Measurements from ENCODE around the gene KIAA1328. TPM values are rescaled to one million over a fixed set of nuclear protein-coding genes. Genes with fewer than 3 reads are reported as not detected.
A peak's percentile ranks its signal among the peaks of the same experiment; 100 is the strongest.

The KIAA1328 gene
- total and polyA plus RNA-seq, 3 experiments from 2014 or later = 6.6 to 8.3 (median 6.8) TPM

DNA sequence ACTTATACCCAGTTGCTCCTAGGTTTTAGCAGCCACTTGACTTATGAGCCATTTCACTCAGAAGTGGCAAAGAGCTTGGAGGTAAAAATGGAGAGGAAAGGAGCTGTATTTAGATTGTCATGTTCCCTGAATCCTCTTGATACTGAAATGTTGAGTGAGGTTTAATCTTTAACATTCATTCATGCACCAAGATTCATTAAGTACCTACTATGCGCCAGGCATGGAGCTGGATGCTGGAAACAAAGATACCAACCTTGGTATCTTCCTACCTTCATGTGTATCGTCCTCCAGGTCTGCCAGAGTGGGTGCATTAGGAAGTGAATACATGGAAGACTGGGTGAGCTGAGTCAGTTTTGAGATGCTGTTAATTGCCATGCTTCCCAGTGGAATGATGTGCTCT, 23.8 kb upstream of the KIAA1328 start:
- CTCF ChIA-PET = no interaction called here
- H3K4me3 ChIP-seq (ENCODE audit: low read length) = no peak overlapping the region
- DNase-seq = no peak
- Mint-ChIP-seq H3K4me3 (no peak overlapping the region), H3K27me3 (no peaks in the 10 kb centered on the region), H3K36me3 (peaks cover 18 to 76% (median 29%) of the 10 kb centered on the region in 3 donors), H3K4me1 (peaks cover 7 to 13% (median 7%) of the 10 kb centered on the region in 3 donors), H3K27ac (no peak overlapping the region), H3K9me3 (peaks cover 0 to 2% (median 0%) of the 10 kb centered on the region in 5 donors)
- POLR2A ChIA-PET = no interaction called here
- H3K27ac ChIP-seq (ENCODE audit: low read depth, low read length) = no peak overlapping the region
- no peaks in the 10 kb centered on the region for H3K9me3 ChIP-seq (ENCODE audit: low read length)
- H3K4me1 ChIP-seq (ENCODE audit: insufficient read depth, low read length) = peaks cover 5% of the 10 kb centered on the region
- no peaks in the 10 kb centered on the region for H3K27me3 ChIP-seq (ENCODE audit: insufficient read depth, low read length, poor library complexity, severe bottlenecking)
- H3K36me3 ChIP-seq (ENCODE audit: insufficient read depth, low read length) = peaks cover 34% of the 10 kb centered on the region

DNA sequence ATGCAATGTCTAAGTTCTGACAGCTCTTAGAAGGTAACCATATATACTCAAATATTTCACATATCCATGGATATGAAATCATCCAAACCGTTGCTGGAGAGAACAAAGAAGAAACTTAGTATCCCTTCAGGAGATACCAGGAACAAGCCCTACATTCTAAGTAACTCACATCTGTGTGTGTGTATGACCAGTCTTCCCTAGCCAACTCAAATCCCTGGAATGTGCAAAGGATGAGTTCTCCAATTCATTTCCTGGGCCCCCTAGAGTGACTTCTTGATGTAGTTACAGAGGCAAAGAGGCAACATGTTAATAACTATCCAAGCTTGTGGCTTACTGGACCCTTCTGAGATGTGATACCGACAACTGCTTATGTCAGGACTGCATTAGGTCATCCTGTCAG, 20.2 kb upstream of the KIAA1328 start:
- H3K27ac ChIP-seq (ENCODE audit: low read depth, low read length) = no peak overlapping the region
- no peaks in the 10 kb centered on the region for H3K27me3 ChIP-seq (ENCODE audit: insufficient read depth, low read length, poor library complexity, severe bottlenecking)
- no peak for DNase-seq
- H3K4me3 ChIP-seq (ENCODE audit: low read length) = no peak overlapping the region
- Mint-ChIP-seq H3K36me3 (peaks cover 11 to 72% (median 15%) of the 10 kb centered on the region in 3 donors), H3K27me3 (no peaks in the 10 kb centered on the region), H3K4me1 (peaks cover 13 to 19% (median 16%) of the 10 kb centered on the region in 3 donors), H3K4me3 (no peak overlapping the region), H3K9me3 (no peaks in the 10 kb centered on the region), H3K27ac (no peak overlapping the region)
- ChIA-PET CTCF (interaction anchor here (0.9 to 1.5 kb wide), 3 partner anchors 10 to 26 kb away, joined by 4 to 5 read pairs (median 4); no protein-coding TSS in a partner anchor), POLR2A (no interaction called here)
- peaks cover 36% of the 10 kb centered on the region for H3K36me3 ChIP-seq (ENCODE audit: insufficient read depth, low read length)
- peaks cover 5% of the 10 kb centered on the region for H3K4me1 ChIP-seq (ENCODE audit: insufficient read depth, low read length)
- no peaks in the 10 kb centered on the region for H3K9me3 ChIP-seq (ENCODE audit: low read length)

DNA sequence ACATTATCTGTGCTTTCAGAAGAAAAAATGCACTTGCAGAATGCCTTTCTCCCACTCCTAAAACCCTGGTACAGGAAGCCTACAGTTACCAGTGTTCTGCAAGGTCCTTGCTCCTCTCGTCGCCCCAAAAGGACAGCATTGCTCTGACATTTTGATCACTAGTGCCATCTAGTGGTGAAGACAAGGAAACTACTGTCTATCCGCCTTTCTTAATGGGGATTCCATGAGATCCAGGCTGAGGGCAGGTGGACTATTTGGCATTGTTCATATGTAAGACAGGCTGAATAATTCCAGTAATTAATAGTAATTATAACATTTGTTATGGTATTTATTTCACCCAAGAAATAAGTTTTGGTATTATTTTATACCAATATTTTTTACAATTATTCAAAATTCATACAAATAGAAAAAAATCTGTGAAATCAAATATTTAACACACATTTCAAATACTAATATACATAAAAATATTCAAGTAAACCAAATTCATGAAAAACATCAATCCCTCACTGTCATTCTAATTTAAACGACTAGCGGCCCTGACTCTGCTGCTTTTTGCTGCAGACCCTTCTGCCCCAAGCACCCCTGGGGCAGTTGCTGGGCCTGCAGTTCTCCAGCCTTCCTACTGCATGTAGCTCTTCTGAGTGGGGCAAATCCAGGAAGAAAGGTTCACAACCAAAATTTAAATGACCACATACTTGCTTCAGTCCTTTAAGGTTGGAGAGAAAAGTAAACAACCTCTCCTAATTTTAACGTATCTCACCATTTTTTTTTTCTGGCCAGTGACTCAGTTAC, 19.1 kb upstream of the KIAA1328 start:
- Histone ChIP-seq H3K4me1 (ENCODE audit: insufficient read depth, low read length) (peaks cover 5% of the 10 kb centered on the region), H3K4me3 (ENCODE audit: low read length) (no peak overlapping the region), H3K27ac (ENCODE audit: low read depth, low read length) (no peak overlapping the region), H3K27me3 (ENCODE audit: insufficient read depth, low read length, poor library complexity, severe bottlenecking) (no peaks in the 10 kb centered on the region), H3K9me3 (ENCODE audit: low read length) (no peaks in the 10 kb centered on the region), H3K36me3 (ENCODE audit: insufficient read depth, low read length) (peaks cover 25% of the 10 kb centered on the region)
- Mint-ChIP-seq H3K27ac (peak overlapping the region in 3 of 8 donors; percentile 29 to 51 (median 47)), H3K9me3 (no peaks in the 10 kb centered on the region), H3K4me1 (peaks cover 18 to 26% (median 22%) of the 10 kb centered on the region in 3 donors), H3K27me3 (no peaks in the 10 kb centered on the region), H3K4me3 (no peak overlapping the region), H3K36me3 (peaks cover 3 to 72% (median 11%) of the 10 kb centered on the region in 3 donors)
- DNase-seq = peak in 4 of 5 donors; percentile 11 to 60 (median 51)
- ChIA-PET CTCF (interaction anchor here (1.2 to 4.1 kb wide), 5 partner anchors 11 to 32 kb away, joined by 3 to 17 read pairs (median 5); partner anchors contain the start of genes KIAA1328 and TPGS2), POLR2A (no interaction called here)

DNA sequence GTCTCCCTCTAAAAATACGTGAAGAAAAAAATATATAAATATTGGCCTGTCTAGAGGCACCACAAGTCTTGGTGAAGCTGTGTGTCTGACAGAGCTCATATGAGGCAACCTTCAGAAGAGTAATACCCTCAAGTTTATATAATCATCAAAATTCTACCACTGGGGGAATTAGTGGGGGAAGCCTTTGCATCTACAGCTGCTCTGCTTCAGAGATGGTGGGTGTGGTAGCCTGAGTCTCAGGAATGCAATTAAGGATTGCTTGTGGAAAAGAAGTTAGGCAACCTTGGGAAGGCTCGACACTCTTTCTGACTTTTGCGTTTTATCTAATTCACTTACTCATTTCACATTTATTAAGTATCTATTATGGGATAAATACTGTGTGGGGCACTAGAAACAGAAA, 17.5 kb upstream of the KIAA1328 start:
- Mint-ChIP-seq H3K4me3 (no peak overlapping the region), H3K4me1 (peaks cover 18 to 30% (median 26%) of the 10 kb centered on the region in 3 donors), H3K27ac (peak overlapping the region in 2 of 8 donors; percentile 21 to 72), H3K27me3 (no peaks in the 10 kb centered on the region), H3K9me3 (no peaks in the 10 kb centered on the region), H3K36me3 (peaks cover 0 to 69% (median 9%) of the 10 kb centered on the region in 3 donors)
- Histone ChIP-seq H3K4me1 (ENCODE audit: insufficient read depth, low read length) (peaks cover 5% of the 10 kb centered on the region), H3K36me3 (ENCODE audit: insufficient read depth, low read length) (peaks cover 19% of the 10 kb centered on the region), H3K27me3 (ENCODE audit: insufficient read depth, low read length, poor library complexity, severe bottlenecking) (no peaks in the 10 kb centered on the region), H3K4me3 (ENCODE audit: low read length) (no peak overlapping the region), H3K27ac (ENCODE audit: low read depth, low read length) (no peak overlapping the region), H3K9me3 (ENCODE audit: low read length) (no peaks in the 10 kb centered on the region)
- ChIA-PET POLR2A (no interaction called here), CTCF (interaction anchor here (1.4 to 4.1 kb wide), 4 partner anchors 10 to 34 kb away, joined by 3 to 17 read pairs (median 4); partner anchors contain the start of genes KIAA1328 and TPGS2)
- DNase-seq = no peak

DNA sequence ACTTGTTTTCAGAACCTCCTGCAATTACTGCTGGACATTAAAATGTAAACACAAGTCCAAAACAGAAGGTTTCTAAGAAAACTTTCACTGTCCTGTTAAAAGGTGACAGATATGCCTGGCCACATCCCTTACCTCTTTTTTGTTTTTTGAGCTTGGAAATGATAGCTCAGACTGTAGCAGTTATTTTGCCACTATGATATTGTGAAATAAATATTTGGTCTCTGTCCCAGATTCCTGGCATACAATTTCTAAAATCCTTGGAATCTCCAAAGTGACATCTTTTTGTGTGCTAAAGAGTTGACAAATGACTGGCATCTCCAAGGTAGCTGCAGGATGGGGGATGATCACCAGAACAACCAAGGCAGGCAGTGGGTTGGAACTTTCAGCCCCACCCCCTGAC, 17.0 kb upstream of the KIAA1328 start:
- DNase-seq = no peak
- Histone ChIP-seq H3K27me3 (ENCODE audit: insufficient read depth, low read length, poor library complexity, severe bottlenecking) (no peaks in the 10 kb centered on the region), H3K27ac (ENCODE audit: low read depth, low read length) (no peak overlapping the region), H3K4me1 (ENCODE audit: insufficient read depth, low read length) (peaks cover 5% of the 10 kb centered on the region), H3K9me3 (ENCODE audit: low read length) (no peaks in the 10 kb centered on the region), H3K36me3 (ENCODE audit: insufficient read depth, low read length) (peaks cover 22% of the 10 kb centered on the region), H3K4me3 (ENCODE audit: low read length) (no peak overlapping the region)
- ChIA-PET POLR2A (no interaction called here), CTCF (interaction anchor here (1.4 to 4.1 kb wide), 3 partner anchors 9 to 17 kb away, joined by 3 to 17 read pairs (median 6); partner anchors contain the start of genes KIAA1328 and TPGS2)
- H3K27ac Mint-ChIP-seq = peak overlapping the region in 3 of 8 donors; percentile 21 to 72 (median 55)
- H3K36me3 Mint-ChIP-seq = peaks cover 0 to 71% (median 7%) of the 10 kb centered on the region in 3 donors
- H3K4me1 Mint-ChIP-seq = peaks cover 18 to 30% (median 29%) of the 10 kb centered on the region in 3 donors
- H3K9me3 Mint-ChIP-seq = no peaks in the 10 kb centered on the region
- no peak overlapping the region for H3K4me3 Mint-ChIP-seq
- no peaks in the 10 kb centered on the region for H3K27me3 Mint-ChIP-seq

DNA sequence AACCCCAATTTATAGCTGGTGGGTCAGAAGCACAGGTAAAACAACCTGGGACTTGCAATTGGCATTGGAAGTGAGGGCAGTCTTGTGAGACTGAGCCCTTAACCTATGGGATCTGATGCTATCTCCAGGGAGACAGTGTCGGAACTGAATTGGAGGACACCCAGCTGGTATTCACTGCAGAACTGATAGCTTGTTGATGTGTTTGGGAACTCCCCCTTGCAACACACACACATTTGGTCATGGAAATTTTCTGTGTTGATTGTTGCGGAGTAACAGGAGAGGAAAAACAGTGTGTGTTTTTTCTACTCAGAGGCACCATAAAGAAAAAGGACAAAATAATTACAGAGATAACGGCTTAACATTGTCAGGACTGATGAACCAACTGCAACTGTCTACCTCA, 16.2 kb upstream of the KIAA1328 start:
- H3K9me3 ChIP-seq (ENCODE audit: low read length) = no peaks in the 10 kb centered on the region
- H3K27me3 ChIP-seq (ENCODE audit: insufficient read depth, low read length, poor library complexity, severe bottlenecking) = no peaks in the 10 kb centered on the region
- H3K36me3 Mint-ChIP-seq = peaks cover 0 to 70% (median 5%) of the 10 kb centered on the region in 3 donors
- H3K4me3 Mint-ChIP-seq = no peak overlapping the region
- no peaks in the 10 kb centered on the region for H3K27me3 Mint-ChIP-seq
- no peaks in the 10 kb centered on the region for H3K9me3 Mint-ChIP-seq
- peaks cover 18 to 30% (median 30%) of the 10 kb centered on the region in 3 donors for H3K4me1 Mint-ChIP-seq
- H3K4me3 ChIP-seq (ENCODE audit: low read length) = no peak overlapping the region
- H3K36me3 ChIP-seq (ENCODE audit: insufficient read depth, low read length) = peaks cover 15% of the 10 kb centered on the region
- no peak for DNase-seq
- H3K27ac ChIP-seq (ENCODE audit: low read depth, low read length) = no peak overlapping the region
- peaks cover 5% of the 10 kb centered on the region for H3K4me1 ChIP-seq (ENCODE audit: insufficient read depth, low read length)
- H3K27ac Mint-ChIP-seq = peak overlapping the region in 2 of 8 donors; percentile 55 to 61
- ChIA-PET CTCF (interaction anchor here (2.8 to 4.1 kb wide), 2 partner anchors 8 to 16 kb away, joined by 6 to 17 read pairs; partner anchors contain the start of genes KIAA1328 and TPGS2), POLR2A (no interaction called here)

DNA sequence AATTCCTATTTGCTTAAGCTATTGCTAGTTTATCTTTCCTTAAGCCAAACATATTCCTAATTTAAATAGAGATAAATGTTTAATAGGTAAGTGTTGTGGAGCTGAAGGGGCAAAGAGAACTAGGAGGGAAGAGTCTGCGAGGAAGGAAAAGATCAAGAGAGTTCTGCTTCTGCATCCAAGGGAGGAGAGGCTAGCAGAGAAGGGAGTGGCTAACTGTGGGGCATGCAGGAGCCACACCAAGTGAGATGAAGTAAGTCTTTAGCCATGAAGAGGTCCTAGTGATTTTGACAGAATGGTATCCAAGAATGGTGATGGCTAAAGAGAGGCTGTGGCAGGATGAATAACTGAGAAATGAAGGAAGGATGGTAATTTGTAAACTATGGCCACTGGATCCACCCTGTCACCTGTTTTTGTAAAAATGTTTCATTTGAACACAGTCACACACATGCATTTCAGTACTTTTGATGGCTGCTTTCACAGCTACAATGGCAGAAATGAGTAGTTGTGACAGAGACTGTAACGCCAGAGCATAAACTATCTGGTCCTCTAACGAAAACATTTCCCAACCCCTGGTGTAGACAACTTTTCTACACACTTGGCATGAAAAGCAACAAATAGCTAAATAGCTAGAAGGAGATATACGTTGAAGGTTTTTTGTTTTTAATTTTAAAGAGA, 15.7 kb upstream of the KIAA1328 start:
- DNase-seq = no peak
- Mint-ChIP-seq H3K27ac (peak overlapping the region in 4 of 8 donors; percentile 51 to 78 (median 59)), H3K9me3 (no peaks in the 10 kb centered on the region), H3K4me1 (peaks cover 18 to 30% (median 30%) of the 10 kb centered on the region in 3 donors), H3K36me3 (peaks cover 0 to 70% (median 9%) of the 10 kb centered on the region in 3 donors), H3K4me3 (no peak overlapping the region), H3K27me3 (no peaks in the 10 kb centered on the region)
- H3K4me1 ChIP-seq (ENCODE audit: insufficient read depth, low read length) = peaks cover 5% of the 10 kb centered on the region
- peaks cover 13% of the 10 kb centered on the region for H3K36me3 ChIP-seq (ENCODE audit: insufficient read depth, low read length)
- no peak overlapping the region for H3K27ac ChIP-seq (ENCODE audit: low read depth, low read length)
- ChIA-PET POLR2A (no interaction called here), CTCF (interaction anchor here (4.1 kb wide), 1 partner anchor 16 kb away, joined by 17 read pairs; the partner anchor contains the start of genes KIAA1328 and TPGS2)
- H3K27me3 ChIP-seq (ENCODE audit: insufficient read depth, low read length, poor library complexity, severe bottlenecking) = no peaks in the 10 kb centered on the region
- H3K4me3 ChIP-seq (ENCODE audit: low read length) = no peak overlapping the region
- H3K9me3 ChIP-seq (ENCODE audit: low read length) = no peaks in the 10 kb centered on the region

Measured in CD8-positive, alpha-beta memory T cell (primary cell).